Gastrocnemius medialis (tissue), 4 donors: ENCODE data around the gene PLD3. TPM values are rescaled to one million over a fixed set of nuclear protein-coding genes. Genes with fewer than 3 reads are reported as not detected.

Experiments used
- ATAC-seq, 2 donors: fragments of 150-250 bp; one replicate each; pipeline ENCODE4 v1.9.1; 2016
- DNase-seq, 2 donors: peaks; one replicate each; pipeline ENCODE4 v3.0.0-alpha.2; 2019
- H3K27ac ChIP-seq, 4 donors: fragments of 200-600 bp; sonication (generic); 1 replicate in 1 of 4; 2 replicates in 3 of 4; pipeline ENCODE4 v1.5.1; 2016 to 2018; ENCODE audit warnings: mild to moderate bottlenecking in 2 of 4, moderate library complexity in 1 of 4
- H3K27me3 ChIP-seq, 3 donors: fragments of 200-600 bp; sonication (generic) in 2 of 3; 1 replicate in 1 of 3; 2 replicates in 2 of 3; pipeline versions ENCODE4 v1.5.1 to v1.6.0; 2016 to 2019; ENCODE audit warnings: mild to moderate bottlenecking in 1 of 3, moderate library complexity in 1 of 3
- H3K36me3 ChIP-seq, 2 donors: fragments of 200-600 bp; sonication (generic) in 1 of 2; one replicate each; pipeline ENCODE4 v1.5.1; 2017 to 2018
- H3K4me1 ChIP-seq, 2 donors: fragments of 200-600 bp; sonication (generic) in 1 of 2; one replicate each; pipeline ENCODE4 v1.5.1; 2016 to 2017; ENCODE audit warnings: mild to moderate bottlenecking in 2 of 2
- H3K4me3 ChIP-seq, 4 donors: fragments of 200-600 bp; sonication (generic) in 3 of 4; 1 replicate in 1 of 4; 2 replicates in 3 of 4; pipeline ENCODE4 v1.5.1; 2016 to 2019; ENCODE audit warnings: mild to moderate bottlenecking in 2 of 4
- H3K9me3 ChIP-seq, 3 donors: fragments of 200-600 bp; sonication (generic) in 2 of 3; 1 replicate in 1 of 3; 2 replicates in 2 of 3; pipeline ENCODE4 v1.5.1; 2016 to 2019
- POLR2A ChIP-seq, 2 donors: fragments of 450-650 bp; IDR thresholded peaks; one replicate each; pipeline ENCODE4 v1.6.1; 2017; ENCODE audit warnings: antibody characterized with exemption in 2 of 2, mild to moderate bottlenecking in 2 of 2, moderate library complexity in 2 of 2
- in situ Hi-C, 4 donors: fragments of 200-750 bp; cut with MboI; loops; one replicate each; pipeline versions ENCODE4 v1.15.0 to v1.8.0; 2017; ENCODE audit warnings: low sequenced_read_pairs in 4 of 4
- intact Hi-C: fragments of 100-400 bp; cut with DNase I; formaldehyde crosslinking; loops from one replicate; pipeline ENCODE4 v1.15.1; 2023; ENCODE audit warnings: low total_unique reads
- total RNA-seq, 4 donors: library from RNA; depleted of rRNA; stranded (reverse); fragments of >200 nt; gene quantifications; one replicate each; pipeline versions ENCODE4 v1.1.0 to v1.2.3, GENCODE V29; 2016
- TF ChIP-seq, protein P1 (sequence below), 5 experiments: fragments of 450-650 bp in 3 of 5; fragments of 200-600 bp in 2 of 5; sonication (generic) in 2 of 5; IDR thresholded peaks in 4 of 5; conservative IDR thresholded peaks in 1 of 5; 1 replicate in 4 of 5; 2 replicates in 1 of 5; pipeline ENCODE4 v1.5.1; 2016 to 2019; ENCODE audit warnings: antibody characterized with exemption in 5 of 5, mild to moderate bottlenecking in 3 of 5, moderate library complexity in 3 of 5

PLD3 gene
- total RNA-seq, 4 donors from 2014 or later = 136 to 198 (median 190) TPM

DNA sequence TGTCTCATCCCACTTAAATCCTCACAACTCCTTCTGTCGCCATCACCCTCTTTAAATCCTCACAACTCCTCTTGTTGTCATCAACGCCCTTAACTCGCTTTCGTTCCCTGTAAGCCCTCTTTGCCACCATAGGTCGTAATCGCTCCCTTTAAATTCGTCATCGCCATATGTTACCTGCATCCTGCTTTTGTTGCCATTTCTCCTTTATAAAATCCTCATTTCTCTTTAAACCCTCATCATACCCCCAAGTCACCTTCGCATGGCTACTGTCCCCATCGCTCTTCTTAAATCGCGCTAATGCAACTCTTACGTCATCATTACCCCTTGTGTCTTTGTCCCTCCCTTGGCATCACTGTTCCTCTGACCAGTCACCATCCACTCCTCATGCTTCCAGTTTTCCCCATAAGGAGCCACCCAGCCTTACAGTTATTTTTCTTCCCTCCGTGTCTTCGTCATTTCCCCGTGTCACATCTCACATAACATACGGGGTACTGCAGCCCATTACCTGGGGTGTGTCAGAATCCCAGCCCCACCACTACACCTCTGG is 539 bp downstream of the PLD3 start:
- Histone ChIP-seq H3K9me3 (no peaks in the 10 kb centered on the region), H3K4me1 (peaks cover 9 to 20% of the 10 kb centered on the region in 2 donors), H3K4me3 (peak overlapping the region; percentile 61 to 82 (median 72)), H3K36me3 (no peaks in the 10 kb centered on the region), H3K27ac (peak overlapping the region; percentile 86 to 93 (median 88)), H3K27me3 (no peaks in the 10 kb centered on the region)
- TF ChIP-seq POLR2A (IDR thresholded peaks at IDR 0.05) = no peak
- TF ChIP-seq, protein P1, sequence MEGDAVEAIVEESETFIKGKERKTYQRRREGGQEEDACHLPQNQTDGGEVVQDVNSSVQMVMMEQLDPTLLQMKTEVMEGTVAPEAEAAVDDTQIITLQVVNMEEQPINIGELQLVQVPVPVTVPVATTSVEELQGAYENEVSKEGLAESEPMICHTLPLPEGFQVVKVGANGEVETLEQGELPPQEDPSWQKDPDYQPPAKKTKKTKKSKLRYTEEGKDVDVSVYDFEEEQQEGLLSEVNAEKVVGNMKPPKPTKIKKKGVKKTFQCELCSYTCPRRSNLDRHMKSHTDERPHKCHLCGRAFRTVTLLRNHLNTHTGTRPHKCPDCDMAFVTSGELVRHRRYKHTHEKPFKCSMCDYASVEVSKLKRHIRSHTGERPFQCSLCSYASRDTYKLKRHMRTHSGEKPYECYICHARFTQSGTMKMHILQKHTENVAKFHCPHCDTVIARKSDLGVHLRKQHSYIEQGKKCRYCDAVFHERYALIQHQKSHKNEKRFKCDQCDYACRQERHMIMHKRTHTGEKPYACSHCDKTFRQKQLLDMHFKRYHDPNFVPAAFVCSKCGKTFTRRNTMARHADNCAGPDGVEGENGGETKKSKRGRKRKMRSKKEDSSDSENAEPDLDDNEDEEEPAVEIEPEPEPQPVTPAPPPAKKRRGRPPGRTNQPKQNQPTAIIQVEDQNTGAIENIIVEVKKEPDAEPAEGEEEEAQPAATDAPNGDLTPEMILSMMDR (IDR thresholded peaks at IDR 0.05 in 4 of 5, conservative IDR thresholded peaks at IDR 0.05 in 1 of 5) = no peak
- in situ Hi-C loops (no loop called here), intact Hi-C loops (loop anchor here (2.0 to 5.0 kb wide), 5 partner anchors 56 to 118 kb away; partner anchors contain the start of genes AKT2, BLVRB and SPTBN4)
- peak; percentile 19 to 45 for ATAC-seq
- DNase-seq = peak in 1 of 2 donors; percentile 48

DNA sequence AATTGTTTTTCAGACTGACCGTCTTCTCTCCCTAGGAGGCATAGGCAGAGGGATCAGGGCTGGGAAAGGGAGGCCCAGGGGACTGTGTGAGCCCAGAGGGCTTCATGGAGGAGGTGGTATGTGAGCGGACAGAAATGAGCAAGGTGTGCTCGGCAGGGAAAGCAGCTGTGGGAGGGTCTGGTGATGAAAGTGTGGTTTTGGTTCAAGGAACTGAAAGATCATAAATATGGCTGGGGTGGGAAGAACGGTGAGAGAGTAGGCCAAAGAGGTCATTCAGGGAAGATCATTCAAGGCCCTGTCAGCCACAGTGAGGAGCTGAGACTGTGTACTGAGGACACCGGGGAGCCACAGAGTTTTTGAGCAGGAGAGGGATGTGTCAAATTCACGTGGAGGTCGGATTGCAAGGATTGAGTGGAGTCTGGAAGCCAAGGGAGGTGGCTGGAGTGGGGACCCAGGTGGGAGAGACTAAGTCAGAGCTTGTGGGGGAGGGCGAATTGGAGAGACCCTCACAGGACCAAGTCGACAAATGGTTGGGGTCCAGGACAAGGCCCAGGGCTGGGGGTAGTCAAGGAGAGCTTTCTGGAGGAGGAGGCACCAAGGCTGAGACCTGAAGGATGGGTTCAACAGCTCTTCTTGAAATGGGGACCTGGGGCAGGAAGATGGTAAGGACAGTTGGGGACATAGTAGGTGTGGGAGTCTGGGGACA is 7.6 kb downstream of the PLD3 start:
- ATAC-seq = no peak
- intact Hi-C loops = no loop called here

DNA sequence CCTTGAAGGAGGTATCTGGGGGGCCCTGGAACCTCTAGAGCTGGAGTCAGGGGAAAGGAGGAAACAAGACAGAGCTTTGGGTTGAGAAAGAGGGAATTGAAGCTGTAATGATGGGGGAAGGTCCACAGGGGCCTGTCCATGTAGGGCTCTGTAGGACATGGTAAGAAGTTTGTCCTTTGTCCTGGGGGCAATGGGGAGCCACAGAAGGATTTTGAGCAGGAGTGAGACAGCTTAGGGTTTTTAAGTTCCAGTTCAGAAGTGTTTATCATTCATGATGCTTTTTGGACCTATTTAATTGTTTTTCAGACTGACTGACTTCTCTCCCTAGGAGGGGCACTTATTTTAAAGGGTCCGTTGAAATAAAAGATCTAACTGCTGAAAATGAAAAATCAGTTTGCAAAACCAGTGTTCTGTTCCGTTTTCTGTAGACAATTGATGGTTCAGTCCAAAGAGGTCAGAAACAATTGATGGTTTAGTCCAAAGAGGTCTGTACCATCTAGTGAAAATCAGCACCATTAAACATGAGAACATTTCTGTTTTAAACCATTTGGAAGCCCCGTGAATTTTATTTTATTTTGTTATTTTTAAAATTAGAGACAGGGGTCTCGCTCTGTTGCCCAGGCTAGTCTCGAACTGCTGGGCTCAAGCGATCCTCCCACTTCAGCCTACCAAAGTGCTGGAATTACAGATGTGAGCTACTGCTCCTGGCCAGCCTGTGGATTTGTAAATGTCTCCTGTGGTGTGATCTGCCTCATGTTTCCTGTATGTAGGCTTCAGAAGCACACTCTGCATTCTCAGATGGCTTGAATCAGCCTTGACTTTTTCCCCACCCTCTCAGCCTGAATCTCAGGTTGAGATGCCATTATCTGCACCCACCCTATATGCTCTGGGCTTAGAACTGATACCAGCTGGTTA is 8.4 kb downstream of the PLD3 start:
- Histone ChIP-seq H3K9me3 (no peaks in the 10 kb centered on the region), H3K4me1 (no peaks in the 10 kb centered on the region), H3K4me3 (no peak overlapping the region), H3K36me3 (peaks cover 0 to 9% of the 10 kb centered on the region in 2 donors), H3K27ac (no peak overlapping the region), H3K27me3 (no peaks in the 10 kb centered on the region)
- DNase-seq = no peak
- in situ Hi-C loops = no loop called here
- TF ChIP-seq, protein P1 (IDR thresholded peaks at IDR 0.05 in 4 of 5, conservative IDR thresholded peaks at IDR 0.05 in 1 of 5) = no peak
- no peak for TF ChIP-seq POLR2A (IDR thresholded peaks at IDR 0.05)
- ATAC-seq = no peak
- intact Hi-C loops = no loop called here

More for the DNA sequence above, 7.6 kb downstream of the PLD3 start:
- no peak overlapping the region for H3K27ac ChIP-seq
- no peak overlapping the region for H3K4me3 ChIP-seq
- TF ChIP-seq POLR2A (IDR thresholded peaks at IDR 0.05) = no peak
- TF ChIP-seq, protein P1 (IDR thresholded peaks at IDR 0.05 in 4 of 5, conservative IDR thresholded peaks at IDR 0.05 in 1 of 5) = no peak
- no peaks in the 10 kb centered on the region for H3K4me1 ChIP-seq
- H3K9me3 ChIP-seq = no peaks in the 10 kb centered on the region
- H3K36me3 ChIP-seq = peaks cover 0 to 9% of the 10 kb centered on the region in 2 donors
- in situ Hi-C loops = no loop called here
- no peak for DNase-seq
- H3K27me3 ChIP-seq = no peaks in the 10 kb centered on the region

DNA sequence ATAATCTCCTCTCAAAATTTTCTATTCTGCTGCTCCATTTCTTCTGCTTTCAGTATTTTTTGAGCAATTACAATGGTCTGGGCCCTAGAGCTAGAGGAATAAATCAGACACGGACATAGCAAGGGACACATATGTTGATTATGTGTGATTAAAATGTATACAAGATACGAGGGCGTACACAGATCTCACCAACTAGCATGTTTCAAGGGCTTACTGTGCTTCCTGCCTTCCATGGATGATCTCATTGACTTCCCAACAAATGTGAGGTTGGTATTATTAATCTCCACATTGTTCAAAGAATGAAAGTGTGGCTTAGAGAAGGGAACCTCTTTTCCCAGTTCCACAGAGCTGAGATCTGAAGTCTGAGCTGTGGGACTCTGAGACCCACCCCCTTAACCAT is 9.1 kb downstream of the PLD3 start:
- Histone ChIP-seq H3K4me1 (no peaks in the 10 kb centered on the region), H3K27ac (no peak overlapping the region)
- intact Hi-C loops = no loop called here

More for the DNA sequence above, 9.1 kb downstream of the PLD3 start:
- in situ Hi-C loops = no loop called here
- DNase-seq (no peak), ATAC-seq (no peak)
- no peaks in the 10 kb centered on the region for H3K9me3 ChIP-seq
- peaks cover 0 to 9% of the 10 kb centered on the region in 2 donors for H3K36me3 ChIP-seq
- no peak overlapping the region for H3K4me3 ChIP-seq
- H3K27me3 ChIP-seq = no peaks in the 10 kb centered on the region
- TF ChIP-seq, protein P1 (IDR thresholded peaks at IDR 0.05 in 4 of 5, conservative IDR thresholded peaks at IDR 0.05 in 1 of 5) = no peak
